ENCODE results near the gene LAMB4.

LAMB4 gene

DNA sequence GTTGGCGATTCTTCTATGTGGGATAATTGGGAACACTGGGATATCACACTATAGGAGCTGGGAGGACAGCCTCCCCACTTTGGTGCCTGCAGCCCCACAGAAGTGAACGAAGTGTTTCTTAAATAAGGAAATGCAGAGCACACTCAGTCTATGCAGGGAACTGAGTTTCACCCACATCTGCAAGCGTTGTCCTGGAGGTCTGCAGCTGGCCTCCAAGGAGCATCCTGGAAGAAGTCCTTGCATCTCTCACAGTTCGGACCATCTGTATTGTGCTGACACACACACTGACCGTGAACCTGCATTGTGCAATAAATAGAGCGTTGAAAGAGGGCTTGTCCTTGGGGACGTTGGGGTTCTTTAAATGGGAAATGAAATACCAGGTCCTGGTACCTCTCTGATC, 25.8 kb downstream of the LAMB4 start:
- DNase-seq (ENCODE audit: low spot score) (no peak), FAIRE-seq (no peak)

DNA sequence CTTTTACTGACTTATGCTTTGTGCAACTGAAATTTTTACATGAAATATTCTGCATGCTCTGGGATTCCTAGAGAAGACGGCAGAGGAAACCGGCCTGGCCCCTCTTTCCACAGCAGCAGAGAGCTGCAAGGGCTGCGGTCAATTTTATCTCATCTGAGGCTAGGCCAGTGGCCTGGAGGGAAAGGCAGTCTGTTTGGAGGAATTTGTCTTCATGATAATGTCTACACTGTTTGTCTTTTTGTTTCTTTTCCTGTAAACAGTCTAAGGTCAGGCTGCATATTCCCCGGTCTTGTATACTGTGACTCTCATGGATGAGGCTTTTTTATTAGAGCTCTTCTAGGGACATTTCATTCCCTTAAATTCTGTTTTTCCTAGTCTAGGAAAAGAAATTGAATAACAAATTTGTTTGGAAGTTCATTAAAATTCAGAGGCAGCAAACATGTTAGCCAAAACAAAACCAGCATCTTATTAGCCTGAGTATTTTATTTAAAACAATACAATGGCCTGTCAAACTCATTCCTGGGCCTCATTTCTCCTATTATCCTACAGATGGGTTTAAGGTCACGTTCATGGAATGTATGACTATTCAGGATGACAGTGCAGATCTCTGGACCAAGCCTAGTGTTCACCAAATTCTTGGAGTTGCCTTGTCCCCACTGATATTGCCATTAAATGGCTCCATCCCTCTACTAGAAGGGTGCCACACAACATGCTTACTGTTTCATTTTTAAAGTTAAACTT, 26.4 kb downstream of the LAMB4 start:
- DNase-seq (ENCODE audit: low spot score) = no peak
- FAIRE-seq = no peak

DNA sequence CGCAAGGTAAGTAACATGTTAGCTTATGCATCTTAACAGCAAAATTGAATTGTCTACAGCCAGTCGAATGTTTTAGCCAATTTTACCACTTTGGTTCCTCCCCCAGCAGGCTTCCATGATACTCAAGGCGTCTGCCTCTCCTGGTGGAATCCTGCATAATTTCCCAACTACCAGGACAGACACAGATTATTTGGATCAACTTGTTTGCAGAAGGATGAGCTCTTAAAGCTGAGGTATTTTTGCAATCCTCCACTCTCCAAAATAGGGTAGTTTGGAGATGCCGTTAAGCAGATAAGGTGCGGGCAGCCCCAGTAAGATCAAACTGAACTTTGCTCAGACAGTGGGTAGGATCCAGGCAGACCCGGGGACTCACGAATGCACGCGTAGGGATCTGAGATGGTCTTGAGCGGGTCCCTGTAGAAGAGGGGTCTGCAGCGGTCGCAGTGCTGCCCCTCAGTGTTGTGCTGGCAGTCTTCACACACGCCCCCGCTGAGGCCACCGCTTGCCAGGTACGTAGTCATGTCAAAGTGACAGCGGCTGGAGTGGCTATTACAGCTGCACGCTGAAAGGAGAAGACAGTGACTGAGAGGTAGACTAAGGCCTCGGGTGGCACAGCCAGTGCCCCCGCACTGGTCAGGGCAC, 27.4 kb downstream of the LAMB4 start:
- no peak for FAIRE-seq
- DNase-seq (ENCODE audit: low spot score) = no peak

DNA sequence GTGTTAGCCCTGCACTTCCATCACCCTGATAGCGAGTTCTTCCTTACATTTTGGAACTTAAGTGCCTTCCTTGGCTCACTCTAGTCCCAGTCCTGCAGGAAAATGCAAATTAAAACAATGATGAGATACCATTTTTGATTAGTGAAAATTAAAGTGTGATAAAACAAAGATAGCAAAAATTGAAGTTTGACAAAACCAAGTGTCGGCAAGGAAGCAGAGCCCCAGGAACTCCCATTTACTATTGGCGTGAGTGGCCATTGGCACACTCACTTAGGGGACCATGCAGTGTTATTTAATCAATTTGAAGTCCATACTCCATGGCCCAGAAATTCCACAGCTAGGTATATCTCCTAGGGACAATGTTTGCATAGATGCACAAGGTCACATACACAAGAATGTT, 28.4 kb downstream of the LAMB4 start:
- FAIRE-seq (no peak), DNase-seq (ENCODE audit: low spot score) (no peak)

DNA sequence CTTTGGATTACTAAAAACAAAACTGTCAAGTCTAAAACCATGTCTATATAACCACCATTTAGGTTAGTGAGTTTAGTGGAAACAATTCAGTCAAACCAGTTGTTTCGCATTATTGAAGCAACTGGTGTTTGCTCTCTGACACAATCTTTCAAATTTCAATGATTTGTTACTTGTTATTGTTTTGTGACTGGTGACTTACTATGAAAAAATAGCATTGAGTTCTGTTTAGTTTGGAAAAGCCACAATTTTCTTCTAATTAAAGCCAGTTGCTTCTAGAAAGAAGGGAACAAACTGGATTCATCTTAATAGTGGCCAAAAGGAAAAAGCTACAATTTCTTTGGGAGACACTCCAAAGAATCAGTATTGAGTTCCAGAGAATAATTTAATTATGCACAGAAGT, 30.4 kb downstream of the LAMB4 start:
- FAIRE-seq = no peak
- no peak for DNase-seq (ENCODE audit: low spot score)

DNA sequence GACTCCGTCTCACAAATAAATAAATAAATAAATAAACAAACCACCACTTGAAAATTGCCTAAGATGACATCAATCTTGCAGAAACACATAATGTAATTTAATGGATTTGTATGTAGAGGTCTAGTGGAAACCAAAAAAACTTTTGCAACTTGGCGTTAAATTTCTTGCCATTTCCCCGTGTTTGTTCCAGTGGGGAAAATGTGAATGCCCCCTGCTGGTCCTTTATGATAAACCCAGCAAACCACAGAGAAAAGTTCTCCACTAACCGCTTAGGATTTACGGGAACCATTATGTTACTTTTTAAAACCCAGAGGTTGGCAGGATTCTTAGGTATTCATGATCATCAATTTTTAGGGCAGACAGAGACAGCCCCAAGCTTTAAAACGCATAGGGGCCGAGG, 32.5 kb downstream of the LAMB4 start:
- FAIRE-seq (no peak), DNase-seq (ENCODE audit: low spot score) (no peak)

DNA sequence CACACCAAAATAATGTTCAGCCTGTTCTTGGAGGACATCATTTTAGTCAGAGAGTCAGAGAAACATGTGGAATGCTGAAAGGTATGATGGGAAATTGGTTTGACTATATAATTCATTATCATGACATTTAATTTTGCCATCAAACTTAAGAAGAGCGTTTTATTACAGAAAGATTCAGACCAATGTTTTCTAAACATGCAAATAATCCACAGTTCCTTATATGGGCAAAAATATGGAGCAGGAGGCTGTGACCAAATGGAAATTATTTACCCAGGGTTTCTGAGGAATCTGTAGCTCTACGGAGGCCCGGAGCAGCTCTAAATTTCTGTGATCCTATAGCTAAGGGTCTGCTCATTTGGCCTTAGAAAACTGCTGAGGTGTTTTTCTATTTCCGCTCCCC, 33.2 kb downstream of the LAMB4 start:
- FAIRE-seq (no peak), DNase-seq (ENCODE audit: low spot score) (no peak)

DNA sequence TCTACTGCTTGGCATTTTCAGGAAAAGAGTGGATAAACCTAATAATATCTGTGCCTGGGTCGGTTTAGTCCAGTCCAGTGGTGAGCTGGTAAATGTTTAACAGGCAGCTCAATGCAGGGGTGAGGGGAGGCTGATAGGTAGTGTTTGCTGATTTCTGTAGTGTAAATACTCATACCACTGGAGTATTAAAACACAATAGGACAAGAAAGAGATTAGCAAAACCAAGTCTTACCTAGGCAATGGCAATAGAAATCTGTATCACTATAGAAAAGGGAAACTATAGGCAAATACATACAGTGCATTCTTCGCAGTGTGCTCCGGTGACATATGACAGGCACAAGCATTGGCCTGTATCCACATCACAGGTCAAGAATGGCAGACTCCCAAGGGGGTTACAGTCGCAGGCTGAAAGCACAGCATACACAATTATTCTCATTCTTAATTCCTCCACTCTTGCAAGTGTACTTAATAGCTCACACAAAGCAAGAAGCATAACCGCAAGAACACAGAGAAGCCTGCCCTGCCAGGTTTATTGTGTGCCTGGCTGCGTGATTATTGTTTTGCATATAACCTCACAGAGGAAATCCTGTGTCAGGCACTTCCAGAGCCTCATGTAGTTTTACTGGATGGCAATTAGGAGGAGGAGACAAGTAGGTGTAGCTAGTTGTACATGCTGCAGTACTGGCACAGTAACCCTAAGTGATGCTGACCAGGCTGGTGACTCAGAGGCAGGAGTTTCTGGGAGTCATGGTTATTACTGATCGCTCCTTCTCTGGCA, 35.0 kb downstream of the LAMB4 start:
- peak; percentile 91 for DNase-seq (ENCODE audit: low spot score)
- peak; percentile 83 for FAIRE-seq

DNA sequence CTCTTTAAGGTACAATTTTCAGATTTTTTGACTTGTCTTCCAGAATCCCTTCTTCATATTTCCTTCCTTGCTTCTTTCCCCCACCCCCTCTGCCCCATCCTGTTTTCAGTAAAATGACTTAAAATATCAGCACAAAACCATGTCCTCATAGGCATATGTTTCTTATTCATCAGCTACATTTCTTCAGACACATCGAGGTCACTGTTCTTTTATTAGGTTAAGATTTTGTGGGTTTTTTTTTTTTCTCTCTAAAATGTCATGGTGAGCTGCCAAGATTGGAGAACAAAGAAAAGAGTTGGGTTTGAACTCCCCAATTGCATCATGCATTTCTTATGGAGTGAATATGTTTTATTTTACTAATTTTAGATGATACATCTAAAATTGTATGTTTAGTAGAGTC, 35.8 kb downstream of the LAMB4 start:
- FAIRE-seq (no peak), DNase-seq (ENCODE audit: low spot score) (no peak)

DNA sequence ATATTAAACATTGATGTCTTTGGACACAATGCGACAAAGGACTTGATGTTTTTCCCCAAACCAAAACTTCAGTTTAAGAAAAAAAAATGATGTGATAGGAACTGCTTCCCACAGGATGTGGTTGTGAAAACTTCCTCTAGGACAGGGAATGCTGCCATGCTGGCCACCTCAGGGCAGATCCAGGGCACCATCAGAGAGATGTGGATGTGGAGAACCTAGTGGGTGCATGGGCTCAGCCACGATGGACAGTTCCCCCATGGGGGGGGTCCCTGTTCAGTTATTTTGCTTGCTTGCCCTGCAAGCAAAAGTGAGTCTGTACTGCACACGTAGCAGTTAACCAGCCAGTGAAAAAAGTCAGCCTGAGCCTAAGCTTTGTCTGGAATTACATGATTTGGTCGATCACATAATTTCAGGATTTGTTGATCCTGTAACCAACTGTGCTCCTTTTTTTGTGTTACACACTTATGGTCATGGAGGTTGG, 36.3 kb downstream of the LAMB4 start:
- DNase-seq (ENCODE audit: low spot score) (no peak), FAIRE-seq (no peak)

DNA sequence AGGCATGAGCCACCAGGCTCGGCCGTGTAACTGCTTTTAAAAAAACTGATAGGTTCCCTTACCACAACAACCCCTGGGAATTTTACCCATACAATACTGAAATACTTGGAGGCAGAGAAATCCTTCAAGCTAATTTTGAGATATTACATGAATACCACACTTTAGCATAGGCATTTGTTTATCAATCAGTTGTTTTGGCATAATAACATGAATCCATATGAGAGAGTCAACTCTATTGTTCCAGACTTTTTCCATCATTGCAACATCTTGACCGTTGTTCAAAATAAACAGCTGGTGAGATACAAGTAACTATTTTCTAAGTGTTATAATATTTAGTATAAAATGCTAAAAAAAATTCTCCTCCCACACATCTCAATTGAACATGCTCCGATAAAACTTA, 36.8 kb downstream of the LAMB4 start:
- DNase-seq (ENCODE audit: low spot score) = no peak
- no peak for FAIRE-seq

DNA sequence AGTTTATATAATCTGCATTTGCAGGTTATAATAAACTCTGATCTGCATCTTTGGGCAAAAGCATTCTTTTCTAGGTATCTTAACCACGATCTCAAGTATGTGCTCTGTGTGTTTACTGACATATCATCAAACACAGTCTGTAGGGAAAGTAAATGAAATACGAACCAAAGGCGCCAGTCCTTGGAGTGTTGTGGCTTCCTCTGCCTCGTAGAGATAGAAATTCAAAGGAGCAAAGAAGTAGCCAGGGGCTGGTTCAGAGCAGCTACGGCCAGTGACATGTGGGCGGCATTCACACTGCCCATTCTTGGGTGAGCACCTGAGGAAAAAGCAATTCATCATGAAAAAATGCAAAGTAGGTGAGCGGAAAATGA, 38.7 kb downstream of the LAMB4 start:
- DNase-seq (ENCODE audit: low spot score) = no peak
- no peak for FAIRE-seq

DNA sequence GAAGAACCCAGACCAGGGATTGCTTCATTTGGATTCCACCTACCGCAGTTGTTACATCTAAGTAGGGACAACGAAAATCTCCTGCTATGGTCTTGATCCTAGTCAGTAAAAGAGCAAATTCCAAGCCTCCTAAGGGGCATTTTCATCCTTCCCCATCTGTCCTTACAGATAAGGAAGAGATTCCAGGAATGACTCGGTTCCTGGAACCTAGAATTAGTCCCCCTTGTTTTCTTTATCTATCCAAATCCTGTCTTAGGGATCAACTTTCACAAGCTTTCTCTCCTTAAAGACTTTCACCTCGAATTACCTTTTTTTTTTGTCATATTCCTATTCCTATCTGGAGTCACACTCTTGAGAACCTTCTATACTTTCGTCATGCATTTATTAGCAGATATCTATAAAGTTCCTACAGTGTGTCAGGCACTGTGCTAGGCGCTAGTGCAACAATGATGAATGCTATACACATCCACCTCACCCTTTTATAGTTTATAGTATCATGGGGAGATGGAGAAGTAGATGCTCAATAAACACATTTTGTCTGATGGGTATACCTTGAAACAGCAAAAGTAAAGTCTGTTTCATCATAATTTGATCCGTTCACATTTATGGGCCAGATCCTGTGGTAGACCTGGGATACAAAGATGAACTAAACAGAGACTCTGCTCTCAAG, 39.2 kb downstream of the LAMB4 start:
- no peak for FAIRE-seq
- DNase-seq (ENCODE audit: low spot score) = no peak

DNA sequence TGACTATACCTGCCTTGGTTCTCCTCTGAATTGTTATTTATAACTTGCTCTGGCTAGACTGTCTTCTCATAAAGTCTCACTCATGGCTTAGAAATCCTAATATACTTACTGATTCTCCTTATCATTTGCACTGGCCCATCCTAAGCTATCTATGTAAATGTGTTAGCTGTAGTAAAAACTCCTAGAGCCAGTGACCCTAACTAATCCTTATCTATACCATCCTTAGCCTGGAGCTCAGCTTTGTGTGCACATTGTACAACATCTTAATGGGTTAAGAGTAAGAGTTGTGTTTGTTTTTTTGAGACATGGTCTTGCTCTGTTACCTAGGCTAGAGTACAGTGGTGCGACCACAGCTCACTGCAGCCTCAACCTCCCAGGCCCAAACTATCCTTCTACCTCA, 40.8 kb downstream of the LAMB4 start:
- FAIRE-seq = no peak
- DNase-seq (ENCODE audit: low spot score) = no peak

DNA sequence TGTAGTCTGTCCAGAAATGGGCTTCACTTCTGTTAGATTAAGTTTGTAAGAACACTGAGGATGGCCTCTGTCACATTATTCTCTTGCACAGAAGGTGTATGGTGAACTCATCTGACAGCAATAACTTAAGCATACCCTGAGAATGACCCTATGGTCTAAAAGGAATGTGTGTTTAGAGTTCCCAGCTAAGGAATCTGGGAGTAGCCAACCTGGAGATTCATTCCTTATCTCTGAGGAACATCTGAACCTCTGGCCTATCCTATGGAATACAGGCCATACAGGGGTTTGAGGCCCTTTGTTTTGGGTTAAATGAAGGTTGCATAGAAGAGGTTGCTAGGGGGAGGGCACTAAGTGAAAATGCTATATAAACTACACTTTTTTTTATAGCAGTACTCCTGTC, 41.4 kb downstream of the LAMB4 start:
- DNase-seq (ENCODE audit: low spot score) (no peak), FAIRE-seq (no peak)

DNA sequence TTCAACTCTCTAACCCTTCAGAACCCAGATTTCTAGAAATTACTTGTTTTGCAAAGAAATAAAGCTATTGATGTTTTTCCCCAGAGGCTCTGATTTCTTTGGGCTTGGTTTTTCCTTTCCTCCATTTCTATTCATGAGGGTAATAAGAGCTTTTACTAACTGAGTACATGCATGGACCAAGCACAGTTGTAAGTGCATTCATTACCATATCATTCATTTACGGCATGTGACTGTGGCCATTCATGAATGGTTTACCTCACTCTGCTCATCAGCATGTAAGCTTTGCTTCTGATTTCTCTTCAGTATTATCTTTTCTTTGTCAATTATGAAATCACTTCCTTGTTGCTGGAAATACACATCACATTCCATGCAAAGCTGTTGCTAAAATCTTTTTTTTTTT, 42.4 kb downstream of the LAMB4 start:
- no peak for FAIRE-seq
- no peak for DNase-seq (ENCODE audit: low spot score)

DNA sequence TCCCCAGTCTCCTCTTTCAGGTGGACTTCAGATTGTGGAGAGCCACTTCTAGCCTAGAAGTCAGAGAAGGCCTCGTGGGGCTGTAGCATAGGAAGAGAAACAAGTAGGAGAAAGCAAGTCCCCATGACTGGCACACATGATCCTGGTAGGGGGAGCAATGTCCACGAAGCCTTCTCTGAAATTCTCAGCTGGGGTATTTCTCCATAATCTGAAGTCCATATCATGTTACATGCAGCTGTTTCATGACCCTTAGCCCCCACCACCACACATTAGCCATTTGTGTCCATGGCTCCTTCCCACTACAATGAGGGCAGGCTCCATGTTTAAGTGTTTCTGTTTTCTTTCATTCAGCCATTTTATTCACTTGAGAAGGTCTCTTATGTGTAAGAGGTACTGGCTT, 43.2 kb downstream of the LAMB4 start:
- FAIRE-seq = no peak
- DNase-seq (ENCODE audit: low spot score) = no peak

DNA sequence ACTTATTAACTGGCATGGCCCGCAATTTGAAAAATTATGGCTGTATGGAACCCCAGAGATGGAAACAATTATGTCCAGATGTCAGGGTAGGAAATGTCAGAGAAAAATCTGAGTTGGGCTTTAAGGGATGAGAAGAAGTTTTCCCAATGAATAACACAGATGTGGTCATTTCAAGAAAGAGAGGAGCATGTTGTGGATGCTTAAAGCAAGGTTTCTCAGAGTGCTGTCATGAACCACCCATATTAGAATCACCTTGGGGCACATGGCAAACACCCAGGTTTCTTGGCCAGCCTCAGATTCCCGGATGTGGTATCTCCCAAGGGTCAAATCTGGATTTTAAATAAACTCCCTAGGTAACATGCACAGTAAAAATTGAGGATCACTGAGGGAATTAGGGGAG, 43.6 kb downstream of the LAMB4 start:
- no peak for DNase-seq (ENCODE audit: low spot score)
- FAIRE-seq = no peak

DNA sequence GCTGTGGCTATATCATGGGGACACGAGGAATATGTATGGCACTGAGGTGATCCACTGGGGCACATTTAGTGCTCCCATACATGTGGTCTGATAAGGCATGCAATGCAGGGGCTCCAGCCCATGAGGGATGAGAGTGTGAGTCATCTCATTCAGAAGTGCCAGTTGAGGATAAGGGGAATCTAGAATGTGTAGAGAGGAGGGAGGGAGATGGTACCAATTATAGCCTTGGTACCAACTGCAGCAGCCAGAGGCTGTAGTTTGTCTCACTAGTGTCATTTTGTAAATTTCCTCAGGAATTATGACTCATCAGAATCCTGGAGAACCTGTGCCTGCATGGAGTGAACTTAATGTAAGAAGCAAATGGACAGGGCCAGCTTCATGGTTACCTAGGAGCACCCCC, 46.2 kb downstream of the LAMB4 start:
- FAIRE-seq = no peak
- no peak for DNase-seq (ENCODE audit: low spot score)

DNA sequence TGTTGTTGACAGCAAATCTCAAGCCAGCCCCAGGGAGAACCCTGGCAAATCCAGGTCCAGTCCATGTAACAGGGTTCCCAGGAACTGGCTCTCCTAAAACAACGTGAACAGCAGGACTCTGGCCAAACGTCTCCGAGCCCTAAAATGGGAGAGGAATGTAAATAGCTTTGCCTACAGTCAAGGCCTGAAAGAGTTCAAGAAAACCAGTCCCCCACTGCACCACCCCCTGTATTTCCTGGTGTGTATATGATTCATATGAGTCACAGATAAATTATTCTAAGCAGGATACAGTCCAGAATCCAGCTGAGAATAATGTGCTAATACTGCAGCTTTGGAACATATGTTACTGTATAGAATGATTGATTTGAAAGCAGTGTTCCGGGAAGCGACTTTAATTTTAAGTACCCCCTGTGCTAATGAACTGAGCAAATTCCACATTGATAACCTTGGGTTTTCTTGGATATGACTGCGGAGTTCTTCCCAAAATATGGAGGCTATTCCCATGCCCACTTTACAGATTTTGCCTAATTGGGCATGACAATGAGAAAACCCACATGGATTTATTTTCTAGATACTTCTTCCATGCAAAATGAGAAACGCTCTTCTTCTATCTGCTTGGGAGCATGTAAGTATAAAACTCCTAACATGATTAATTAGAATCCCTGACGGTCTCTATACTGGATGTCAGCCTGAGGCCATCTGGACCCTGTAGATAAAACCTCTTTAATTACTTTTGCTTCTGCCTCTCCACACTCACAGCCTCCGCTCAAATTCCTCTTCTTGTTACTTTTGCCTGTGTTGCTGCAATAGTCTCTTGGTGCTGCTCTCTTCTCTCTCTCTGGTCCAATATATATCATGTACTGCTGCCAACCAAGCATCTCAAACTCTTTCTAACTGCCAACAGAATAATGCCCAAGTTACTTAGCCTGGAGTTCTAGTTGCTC, 50.2 kb downstream of the LAMB4 start:
- FAIRE-seq (peak; percentile 2), DNase-seq (ENCODE audit: low spot score) (peak; percentile 45)

DNA sequence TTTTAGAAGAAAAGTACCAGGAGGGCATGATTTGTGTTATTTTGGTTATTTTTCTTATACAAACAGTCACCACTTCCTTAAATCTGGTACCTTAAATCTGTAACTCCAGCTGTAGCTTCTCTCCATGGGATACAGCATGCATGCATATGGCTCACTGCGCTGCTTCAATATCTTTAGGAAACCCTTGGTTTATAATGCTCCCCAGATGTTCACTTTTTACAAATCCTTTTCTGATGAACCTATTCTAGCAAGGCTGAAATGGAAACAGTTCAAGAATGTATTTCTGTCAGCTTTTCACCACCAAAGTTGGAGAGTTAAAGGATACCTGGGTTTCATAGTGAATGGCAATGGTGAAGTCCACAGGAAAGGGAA, 50.9 kb downstream of the LAMB4 start:
- no peak for FAIRE-seq
- no peak for DNase-seq (ENCODE audit: low spot score)
